Measurements from ENCODE around the gene LMX1B.

Gene LMX1B

GRCh38 chr9:126677188-126678084, 63.7 kb downstream of the LMX1B start:
- TF ChIP-seq ZFX (IDR thresholded peaks at IDR 0.05) (no peak), CTCF (conservative IDR thresholded peaks at IDR 0.05) (no peak)
- H3K27ac ChIP-seq = no peak overlapping the region

- no peak for TF ChIP-seq CTCF (conservative IDR thresholded peaks at IDR 0.05)
- no peak for TF ChIP-seq ZFX (IDR thresholded peaks at IDR 0.05)
Observed at GRCh38 chr9:126678989-126679388, 65.3 kb downstream of the LMX1B start.

GRCh38 chr9:126681336-126681735, 67.6 kb downstream of the LMX1B start:
- TF ChIP-seq CTCF (conservative IDR thresholded peaks at IDR 0.05) = no peak
- no peak for TF ChIP-seq ZFX (IDR thresholded peaks at IDR 0.05)
- no peak overlapping the region for H3K27ac ChIP-seq

More at GRCh38 chr9:126678989-126679388, 65.3 kb downstream of the LMX1B start:
- H3K27ac ChIP-seq = no peak overlapping the region

GRCh38 chr9:126682113-126682810, 68.5 kb downstream of the LMX1B start:
- TF ChIP-seq CTCF (conservative IDR thresholded peaks at IDR 0.05) = no peak
- TF ChIP-seq ZFX (IDR thresholded peaks at IDR 0.05) = no peak
- no peak overlapping the region for H3K27ac ChIP-seq

- TF ChIP-seq ZFX (IDR thresholded peaks at IDR 0.05) (no peak), CTCF (conservative IDR thresholded peaks at IDR 0.05) (no peak)
Observed at GRCh38 chr9:126682928-126683697, 69.4 kb downstream of the LMX1B start.

GRCh38 chr9:126683698-126684044, 69.9 kb downstream of the LMX1B start:
- TF ChIP-seq ZFX (IDR thresholded peaks at IDR 0.05) = no peak
- TF ChIP-seq CTCF (conservative IDR thresholded peaks at IDR 0.05) = no peak
- no peak overlapping the region for H3K27ac ChIP-seq

More at GRCh38 chr9:126682928-126683697, 69.4 kb downstream of the LMX1B start:
- H3K27ac ChIP-seq = no peak overlapping the region

Measured in C4-2B (cell line).